Mesendoderm (in vitro differentiated cells): ENCODE data around the gene ERCC4.

Source experiments
- DNase-seq: peaks from one replicate; pipeline ENCODE4 v3.0.0; 2013
- H2AK5ac ChIP-seq: 2 replicates; pipeline ENCODE4 v1.6.1; 2013; ENCODE audit warnings: low read length, inconsistent platforms
- H2BK120ac ChIP-seq: 2 replicates; pipeline ENCODE4 v1.6.1; 2013; ENCODE audit warnings: low read depth, mild to moderate bottlenecking, low read length, moderate library complexity, mixed read lengths
- H2BK15ac ChIP-seq: replicated peaks from 2 replicates; pipeline ENCODE4 v1.6.1; 2013; ENCODE audit warnings: low read depth, mild to moderate bottlenecking, moderate library complexity
- H2BK5ac ChIP-seq: 2 replicates; pipeline ENCODE4 v1.6.1; 2013; ENCODE audit warnings: low read length, inconsistent platforms
- H3K18ac ChIP-seq: 2 replicates; pipeline ENCODE4 v1.6.1; 2013; ENCODE audit warnings: mild to moderate bottlenecking, low read length, mixed read lengths
- H3K23ac ChIP-seq: one replicate; pipeline ENCODE4 v1.6.1; 2013; ENCODE audit warnings: low read length
- H3K27ac ChIP-seq: 2 replicates; pipeline ENCODE4 v1.5.1; 2013; ENCODE audit warnings: low read depth, mild to moderate bottlenecking, inconsistent platforms, low read length, moderate library complexity
- H3K27me3 ChIP-seq: 2 replicates; pipeline ENCODE4 v1.6.1; 2013; ENCODE audit warnings: low read length, control low read depth, mild to moderate bottlenecking, inconsistent platforms; ENCODE audit not compliant: insufficient read depth, poor library complexity
- H3K36me3 ChIP-seq: 2 replicates; pipeline ENCODE4 v1.6.1; 2013; ENCODE audit warnings: low read length, inconsistent platforms; ENCODE audit not compliant: control insufficient read depth, insufficient read depth
- H3K4ac ChIP-seq: one replicate; pipeline ENCODE4 v1.6.1; 2013; ENCODE audit warnings: low read depth, mild to moderate bottlenecking, low read length, moderate library complexity
- H3K4me1 ChIP-seq: 2 replicates; pipeline ENCODE4 v1.6.1; 2013; ENCODE audit warnings: low read depth, low read length, inconsistent platforms; ENCODE audit not compliant: control insufficient read depth
- H3K4me2 ChIP-seq: 2 replicates; pipeline ENCODE4 v1.6.1; 2013; ENCODE audit warnings: low read length
- H3K4me3 ChIP-seq: 2 replicates; pipeline ENCODE4 v1.5.1; 2013; ENCODE audit warnings: mild to moderate bottlenecking, low read length
- H3K56ac ChIP-seq: one replicate; pipeline ENCODE4 v1.6.1; 2013; ENCODE audit warnings: low read length
- H3K79me1 ChIP-seq: 2 replicates; pipeline ENCODE4 v1.6.1; 2013; ENCODE audit warnings: low read length, inconsistent platforms
- H3K79me2 ChIP-seq: 2 replicates; pipeline ENCODE4 v1.6.1; 2013; ENCODE audit warnings: mild to moderate bottlenecking, low read length; ENCODE audit not compliant: control insufficient read depth, insufficient read depth
- H3K9ac ChIP-seq: 2 replicates; pipeline ENCODE4 v1.6.1; 2013; ENCODE audit warnings: low read length, inconsistent platforms
- H4K5ac ChIP-seq: one replicate; pipeline ENCODE4 v1.6.1; 2013; ENCODE audit warnings: low read length
- H4K8ac ChIP-seq: one replicate; pipeline ENCODE4 v1.6.1; 2013; ENCODE audit warnings: low read depth, mild to moderate bottlenecking, control low read depth, low read length, moderate library complexity
- WGBS: extraction: QIAGEN DNeasy Blood & Tissue Kit; methylation state at CpG from one replicate; pipeline ENCODE4 v1.1.7; 2013; ENCODE audit warnings: low lambda C conversion rate, missing lambda C conversion rate; ENCODE audit not compliant: insufficient coverage; ENCODE audit errors: extremely low coverage; 5-methylcytosine and 5-hydroxymethylcytosine counted together

ERCC4 gene

DNA sequence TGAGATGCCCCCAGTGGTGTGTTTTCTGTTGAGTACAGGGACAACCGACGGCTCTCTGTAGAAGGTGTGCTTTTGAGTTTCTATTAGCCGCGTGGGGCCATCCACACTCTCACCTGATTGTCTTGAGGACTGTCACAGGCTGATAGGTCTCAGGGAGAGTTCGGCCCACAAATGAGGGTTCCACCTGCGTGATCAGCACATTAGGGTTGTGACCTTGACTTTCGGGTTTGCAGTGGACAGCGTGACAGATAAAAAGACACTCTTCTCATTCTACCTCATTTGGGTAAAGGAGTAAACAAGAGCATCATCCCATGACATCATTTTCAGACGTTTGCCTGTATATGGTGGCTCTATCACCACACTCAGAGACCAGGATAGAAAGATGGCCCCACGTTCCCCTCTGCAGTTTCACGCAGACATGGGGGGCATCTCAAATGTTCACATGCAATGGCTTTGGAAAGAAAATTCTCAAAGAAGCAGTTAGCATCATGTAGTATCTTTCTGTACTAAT, 76.9 kb downstream of the ERCC4 start:
- Histone ChIP-seq H2BK120ac (no peak overlapping the region), H4K5ac (no peak overlapping the region), H3K4me2 (no peak overlapping the region), H3K27me3 (no peaks in the 10 kb centered on the region), H3K36me3 (no peaks in the 10 kb centered on the region), H3K9ac (no peak overlapping the region), H2BK5ac (no peak overlapping the region), H2AK5ac (no peak overlapping the region), H3K56ac (no peak overlapping the region), H2BK15ac (no peak overlapping the region), H4K8ac (no peak overlapping the region), H3K4ac (no peak overlapping the region), H3K23ac (no peak overlapping the region), H3K79me2 (no peaks in the 10 kb centered on the region), H3K27ac (no peak overlapping the region), H3K4me3 (no peak overlapping the region), H3K4me1 (no peaks in the 10 kb centered on the region), H3K79me1 (no peaks in the 10 kb centered on the region), H3K18ac (no peak overlapping the region)
- no CpG with 5 or more reads among the region's 11 CpGs for WGBS
- DNase-seq = no peak

DNA sequence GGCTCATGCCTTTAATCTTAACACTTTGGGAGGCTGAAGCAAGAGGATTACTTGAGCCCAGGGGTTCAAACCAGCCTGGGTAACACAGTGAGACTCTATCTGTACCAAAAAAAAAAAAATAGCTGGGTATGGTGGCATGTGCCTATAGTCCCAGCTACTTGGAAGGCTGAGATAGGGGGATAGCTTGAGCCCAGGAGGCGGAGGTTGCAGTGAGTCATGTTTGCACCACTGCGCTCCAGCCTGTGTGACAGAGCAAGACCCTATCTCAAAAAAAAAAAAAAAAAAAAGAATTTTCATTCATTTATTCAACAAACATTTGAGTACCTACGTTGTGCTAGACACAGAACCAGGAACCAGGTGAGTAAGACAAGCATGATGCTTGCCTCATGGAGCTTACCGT, 77.6 kb downstream of the ERCC4 start:
- H3K56ac ChIP-seq = no peak overlapping the region
- no peak overlapping the region for H2BK15ac ChIP-seq
- no peak overlapping the region for H3K4me3 ChIP-seq
- H3K79me1 ChIP-seq = no peaks in the 10 kb centered on the region
- no peak overlapping the region for H4K8ac ChIP-seq
- no peak overlapping the region for H3K18ac ChIP-seq
- no peak overlapping the region for H3K4me2 ChIP-seq
- H3K36me3 ChIP-seq = no peaks in the 10 kb centered on the region
- DNase-seq = no peak
- no peaks in the 10 kb centered on the region for H3K79me2 ChIP-seq
- H3K9ac ChIP-seq = no peak overlapping the region
- no peak overlapping the region for H4K5ac ChIP-seq
- WGBS = no CpG with 5 or more reads among the region's 4 CpGs
- no peak overlapping the region for H2BK120ac ChIP-seq
- H3K27me3 ChIP-seq = no peaks in the 10 kb centered on the region
- peaks cover 2% of the 10 kb centered on the region for H3K4me1 ChIP-seq
- H2AK5ac ChIP-seq = no peak overlapping the region
- H2BK5ac ChIP-seq = no peak overlapping the region
- no peak overlapping the region for H3K27ac ChIP-seq
- H3K4ac ChIP-seq = no peak overlapping the region
- no peak overlapping the region for H3K23ac ChIP-seq

DNA sequence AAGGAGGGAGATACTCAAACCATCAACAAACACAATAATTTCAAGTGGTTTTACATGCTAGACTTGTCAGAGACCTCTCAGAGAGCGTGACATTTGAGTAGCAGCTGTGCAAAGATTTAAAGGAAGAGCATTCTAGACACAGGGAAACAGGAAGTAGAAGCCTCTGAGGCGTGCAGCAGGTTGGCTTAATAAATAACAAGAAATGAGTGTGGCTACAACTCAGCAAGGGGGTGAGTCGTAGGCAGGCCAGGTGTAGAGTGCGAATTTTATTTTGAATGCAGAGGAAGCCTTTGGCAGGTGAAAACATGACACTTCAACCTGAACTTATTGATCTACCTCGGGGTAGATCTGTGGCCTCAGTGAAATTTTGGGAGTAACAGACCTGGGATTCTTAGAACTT, 78.0 kb downstream of the ERCC4 start:
- H3K79me2 ChIP-seq = no peaks in the 10 kb centered on the region
- DNase-seq = no peak
- no peak overlapping the region for H3K56ac ChIP-seq
- H4K5ac ChIP-seq = no peak overlapping the region
- H3K27me3 ChIP-seq = no peaks in the 10 kb centered on the region
- H3K4me2 ChIP-seq = no peak overlapping the region
- H4K8ac ChIP-seq = no peak overlapping the region
- no peak overlapping the region for H2BK5ac ChIP-seq
- H3K4me1 ChIP-seq = peaks cover 4% of the 10 kb centered on the region
- no peak overlapping the region for H2AK5ac ChIP-seq
- no peaks in the 10 kb centered on the region for H3K36me3 ChIP-seq
- H2BK120ac ChIP-seq = no peak overlapping the region
- no CpG with 5 or more reads among the region's 5 CpGs for WGBS
- no peak overlapping the region for H3K4ac ChIP-seq
- no peak overlapping the region for H3K9ac ChIP-seq
- H3K27ac ChIP-seq = no peak overlapping the region
- no peak overlapping the region for H2BK15ac ChIP-seq
- no peak overlapping the region for H3K18ac ChIP-seq
- no peak overlapping the region for H3K4me3 ChIP-seq
- no peak overlapping the region for H3K23ac ChIP-seq
- H3K79me1 ChIP-seq = no peaks in the 10 kb centered on the region

DNA sequence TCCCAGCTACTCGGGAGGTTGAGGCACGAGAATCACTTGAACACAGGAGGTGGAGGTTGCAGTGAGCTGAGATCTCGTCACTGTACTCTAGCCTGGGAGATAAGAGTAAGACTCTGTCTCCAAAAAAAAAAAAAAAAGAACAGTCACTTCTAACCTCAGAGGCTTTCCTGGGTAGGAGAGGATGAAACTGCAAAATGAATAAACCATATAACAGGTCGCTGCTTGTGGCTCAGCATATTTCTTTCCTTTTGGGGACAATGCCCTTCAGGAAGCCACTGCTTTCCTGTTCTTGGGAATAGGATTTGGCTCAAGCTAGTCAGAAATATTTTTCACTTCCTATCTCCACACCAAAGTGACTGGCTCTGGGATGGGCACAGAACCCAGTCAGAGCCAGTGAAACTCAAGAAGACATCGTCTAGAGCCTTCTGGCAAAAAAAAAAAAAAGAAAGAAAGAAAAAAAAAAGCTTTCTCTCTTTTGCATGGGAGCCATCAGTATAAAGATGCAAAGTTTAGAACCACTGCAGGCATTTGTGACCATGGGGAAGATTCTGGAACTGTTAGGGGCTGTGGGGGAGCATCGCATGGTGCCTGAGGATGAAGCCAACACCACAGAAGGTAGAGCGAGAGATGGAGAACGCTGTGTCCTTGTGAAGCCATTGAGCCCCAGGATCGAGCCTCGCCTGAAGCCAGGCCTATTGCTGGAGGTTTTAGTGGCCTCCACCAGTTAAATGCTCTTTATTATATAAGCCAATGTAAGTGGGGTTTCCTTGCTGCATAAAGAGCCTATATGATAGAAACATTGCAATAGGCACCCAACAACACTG, 79.3 kb downstream of the ERCC4 start:
- H3K36me3 ChIP-seq = no peaks in the 10 kb centered on the region
- H2BK15ac ChIP-seq = no peak overlapping the region
- H3K18ac ChIP-seq = no peak overlapping the region
- H3K9ac ChIP-seq = no peak overlapping the region
- H3K4me1 ChIP-seq = peaks cover 4% of the 10 kb centered on the region
- no peak overlapping the region for H3K4me2 ChIP-seq
- H3K79me2 ChIP-seq = no peaks in the 10 kb centered on the region
- WGBS = no CpG with 5 or more reads among the region's 10 CpGs
- H2AK5ac ChIP-seq = no peak overlapping the region
- H4K8ac ChIP-seq = no peak overlapping the region
- H3K56ac ChIP-seq = no peak overlapping the region
- no peaks in the 10 kb centered on the region for H3K79me1 ChIP-seq
- H3K27ac ChIP-seq = no peak overlapping the region
- H3K4me3 ChIP-seq = no peak overlapping the region
- no peak overlapping the region for H3K4ac ChIP-seq
- no peak overlapping the region for H3K23ac ChIP-seq
- no peak overlapping the region for H2BK5ac ChIP-seq
- DNase-seq = no peak
- H3K27me3 ChIP-seq = no peaks in the 10 kb centered on the region
- H2BK120ac ChIP-seq = no peak overlapping the region
- no peak overlapping the region for H4K5ac ChIP-seq

DNA sequence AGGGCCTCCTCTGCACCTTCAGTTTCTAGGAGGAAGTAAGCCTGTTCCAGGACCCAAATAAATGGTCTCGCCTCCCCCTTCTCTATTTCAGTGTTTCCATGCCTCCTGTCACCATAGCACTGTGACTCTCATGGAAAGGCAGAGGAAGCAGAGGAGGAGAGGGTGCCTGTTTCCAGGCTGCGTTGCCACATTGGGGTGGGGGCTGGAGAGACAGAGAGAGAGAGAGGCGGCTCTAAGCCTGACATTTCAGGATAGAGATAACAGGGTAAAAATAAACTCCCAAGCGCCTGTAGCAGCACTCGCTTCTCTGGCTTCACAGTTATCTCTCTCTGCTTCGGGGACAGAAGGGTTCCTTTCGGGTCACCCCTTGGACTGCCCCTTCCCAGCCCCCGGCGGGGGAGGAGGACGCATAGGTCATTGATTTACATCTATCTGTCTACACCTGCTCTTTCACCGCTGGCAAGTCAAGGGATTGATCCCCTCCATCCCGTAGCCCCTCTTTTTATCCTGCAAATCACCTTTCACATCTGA, 80.0 kb downstream of the ERCC4 start:
- no peak overlapping the region for H3K18ac ChIP-seq
- no CpG with 5 or more reads among the region's 12 CpGs for WGBS
- no peak overlapping the region for H4K5ac ChIP-seq
- no peak for DNase-seq
- peaks cover 4% of the 10 kb centered on the region for H3K4me1 ChIP-seq
- no peaks in the 10 kb centered on the region for H3K79me2 ChIP-seq
- H3K27me3 ChIP-seq = no peaks in the 10 kb centered on the region
- no peak overlapping the region for H2BK120ac ChIP-seq
- H3K27ac ChIP-seq = no peak overlapping the region
- no peak overlapping the region for H2BK5ac ChIP-seq
- no peak overlapping the region for H2BK15ac ChIP-seq
- H2AK5ac ChIP-seq = no peak overlapping the region
- H3K23ac ChIP-seq = no peak overlapping the region
- H3K4ac ChIP-seq = no peak overlapping the region
- no peak overlapping the region for H3K56ac ChIP-seq
- no peak overlapping the region for H3K4me2 ChIP-seq
- H4K8ac ChIP-seq = no peak overlapping the region
- no peak overlapping the region for H3K4me3 ChIP-seq
- no peaks in the 10 kb centered on the region for H3K36me3 ChIP-seq
- H3K79me1 ChIP-seq = no peaks in the 10 kb centered on the region
- no peak overlapping the region for H3K9ac ChIP-seq
